Sigmoid colon (tissue), 7 donors: ENCODE results near the gene BRPF3. TPM values are rescaled to one million over a fixed set of nuclear protein-coding genes. Genes with fewer than 3 reads are reported as not detected.

Experiments used
- DNase-seq: peaks from one replicate; pipeline ENCODE4 v3.0.0-alpha.2; 2019
- H3K27ac ChIP-seq, 4 donors: fragments of 200-600 bp; sonication (generic); one replicate each; pipeline ENCODE4 v1.5.1; 2016 to 2019; ENCODE audit warnings: mild to moderate bottlenecking in 1 of 4
- H3K27me3 ChIP-seq, 3 donors: fragments of 200-600 bp; sonication (generic); one replicate each; pipeline ENCODE4 v1.5.1; 2019; ENCODE audit warnings: mild to moderate bottlenecking in 1 of 3
- H3K36me3 ChIP-seq, 4 donors: fragments of 200-600 bp; sonication (generic); one replicate each; pipeline ENCODE4 v1.5.1; 2016 to 2019
- H3K4me1 ChIP-seq, 4 donors: fragments of 200-600 bp; sonication (generic); one replicate each; pipeline ENCODE4 v1.5.1; 2017 to 2019
- H3K4me3 ChIP-seq, 4 donors: fragments of 200-600 bp; sonication (generic); one replicate each; pipeline ENCODE4 v1.5.1; 2017 to 2019; ENCODE audit warnings: mild to moderate bottlenecking in 2 of 4, moderate library complexity in 1 of 4
- H3K9me3 ChIP-seq, 4 donors: fragments of 200-600 bp in 3 of 4; sonication (generic) in 3 of 4; one replicate each; pipeline versions ENCODE4 v1.5.1 to v1.6.1; 2013 to 2019
- CTCF ChIP-seq, 4 experiments: fragments of 450-650 bp in 3 of 4; fragments of 200-600 bp in 1 of 4; IDR thresholded peaks; one replicate each; pipeline ENCODE4 v1.5.1; 2016 to 2019; ENCODE audit warnings: antibody characterized with exemption in 4 of 4, mild to moderate bottlenecking in 3 of 4, moderate library complexity in 2 of 4
- EP300 ChIP-seq, 4 donors: sonication (generic); formaldehyde crosslinking; IDR thresholded peaks; one replicate each; pipeline ENCODE4 v1.6.1; 2017; ENCODE audit warnings: antibody characterized with exemption in 4 of 4
- POLR2A ChIP-seq, 2 donors: fragments of 450-650 bp; IDR thresholded peaks; one replicate each; pipeline ENCODE4 v1.6.1; 2016; ENCODE audit warnings: antibody characterized with exemption in 2 of 2, mild to moderate bottlenecking in 2 of 2, moderate library complexity in 2 of 2
- POLR2AphosphoS5 ChIP-seq, 4 donors: sonication (generic); formaldehyde crosslinking; IDR thresholded peaks; one replicate each; pipeline ENCODE4 v1.6.1; 2017; ENCODE audit warnings: antibody characterized with exemption in 4 of 4
- WGBS, 2 donors: extraction: QIAGEN DNeasy Blood & Tissue Kit; methylation state at CpG; one replicate each; pipeline ENCODE4 v1.1.7; 2013; 5-methylcytosine and 5-hydroxymethylcytosine counted together
- intact Hi-C: fragments of 100-400 bp; cut with DNase I; formaldehyde crosslinking; loops from one replicate; pipeline ENCODE4 v1.15.1; 2023
- polyA plus RNA-seq, 3 donors: library from polyadenylated mRNA; stranded (reverse); fragments of 200-250 nt; gene quantifications; one replicate each; pipeline ENCODE4 v1.2.3, GENCODE V29; 2013
- total RNA-seq, 4 donors: library from RNA; depleted of rRNA; stranded (reverse); fragments of >200 nt; gene quantifications; one replicate each; pipeline ENCODE4 v1.1.0, GENCODE V29; 2016
- donor health status: healthy with polysubstance abuse.
- donor health status: Bipolar disorder and iron deficiency.
- donor health status: healthy.

Gene BRPF3
- total and polyA plus RNA-seq, 7 donors: 11.2 to 41.8 (median 26.9) TPM

GRCh38 chr6:36226438-36227047, 30.0 kb downstream of the BRPF3 start:
- intact Hi-C loops: no loop called here
- Histone ChIP-seq H3K4me3 (no peak overlapping the region), H3K27me3 (no peaks in the 10 kb centered on the region), H3K27ac (no peak overlapping the region), H3K36me3 (peaks cover 19 to 98% (median 55%) of the 10 kb centered on the region in 4 donors), H3K4me1 (peaks cover 0 to 4% (median 0%) of the 10 kb centered on the region in 4 donors), H3K9me3 (no peaks in the 10 kb centered on the region)
- peak; percentile 24 for DNase-seq
- TF ChIP-seq CTCF (IDR thresholded peaks at IDR 0.05) (no peak), POLR2A (IDR thresholded peaks at IDR 0.05) (no peak), POLR2AphosphoS5 (IDR thresholded peaks at IDR 0.05) (no peak), EP300 (IDR thresholded peaks at IDR 0.05) (no peak)
- 55 to 84% methylated on average over 4 of the region's 4 CpGs for WGBS, 2 donors

DNA sequence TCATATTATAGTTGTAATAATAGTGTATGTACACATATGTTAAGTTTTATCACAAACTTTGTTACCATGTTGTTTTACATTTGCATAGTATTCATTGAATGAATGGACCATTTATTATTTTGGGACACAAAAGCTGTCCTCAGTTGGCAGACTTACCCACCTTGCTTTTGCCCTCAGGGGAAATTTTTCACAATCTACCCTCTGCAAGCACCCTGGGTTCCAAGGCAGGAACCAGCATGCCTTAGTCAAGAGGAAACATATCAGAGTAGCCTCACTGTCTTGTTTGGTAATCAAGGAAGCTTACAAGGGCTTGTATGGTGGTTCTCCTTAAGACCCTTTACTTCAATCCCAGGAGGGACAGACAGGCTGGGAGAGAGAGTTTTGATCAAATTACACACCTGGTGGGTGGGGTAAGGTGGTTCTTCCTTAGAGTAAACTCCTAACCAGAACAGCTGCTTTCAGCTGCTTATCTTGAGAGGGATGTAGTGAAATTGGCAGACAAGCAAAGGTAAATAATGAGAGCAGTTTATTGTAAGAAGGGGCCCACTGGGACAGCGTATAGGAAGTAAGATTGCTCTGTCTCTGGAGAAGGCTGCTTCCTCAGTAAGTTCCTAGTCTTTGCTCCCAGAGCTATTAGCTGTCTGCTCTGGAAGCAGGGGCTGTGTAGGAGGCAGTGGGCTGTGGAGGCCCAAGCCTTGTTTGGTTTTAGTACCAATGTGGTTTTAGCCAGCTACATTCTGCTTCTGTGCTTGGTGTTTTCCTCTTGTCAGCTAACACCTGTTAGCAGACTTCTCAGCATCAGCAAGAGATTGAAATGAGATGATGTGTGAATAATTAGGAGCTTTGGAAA, 31.1 kb downstream of the BRPF3 start:
- Histone ChIP-seq H3K27ac (no peak overlapping the region), H3K27me3 (no peaks in the 10 kb centered on the region), H3K4me1 (peaks cover 0 to 4% (median 0%) of the 10 kb centered on the region in 4 donors), H3K36me3 (peaks cover 19 to 98% (median 50%) of the 10 kb centered on the region in 4 donors), H3K9me3 (no peaks in the 10 kb centered on the region), H3K4me3 (no peak overlapping the region)
- 12 to 53% methylated on average over 1 of the region's 1 CpG for whole genome bisulfite sequencing, 2 donors
- intact Hi-C loops: no loop called here
- peak in 1 of 4 experiments; percentile 11 for TF ChIP-seq CTCF (IDR thresholded peaks at IDR 0.05)
- TF ChIP-seq EP300 (IDR thresholded peaks at IDR 0.05): no peak
- peak; percentile 21 for DNase-seq

DNA sequence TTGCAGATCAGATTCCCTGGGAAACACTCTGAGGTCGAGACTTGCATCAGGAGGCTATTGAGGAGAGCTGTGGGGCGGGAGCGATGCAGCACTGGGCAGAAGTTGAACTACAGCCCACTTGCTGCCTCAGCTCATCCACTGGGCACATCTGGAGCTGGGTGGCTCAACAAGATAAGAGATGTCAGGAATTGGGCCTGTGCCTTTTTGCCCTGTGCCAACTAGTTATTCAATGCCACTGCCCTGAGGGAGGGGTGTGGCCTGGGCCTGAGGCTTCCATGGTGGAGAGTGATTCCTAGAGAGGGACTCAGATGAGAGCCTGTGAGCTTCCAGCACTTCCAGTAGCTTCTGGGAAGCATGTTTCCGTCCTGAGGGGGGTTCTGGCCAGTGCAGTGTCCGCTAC, 32.7 kb downstream of the BRPF3 start:
- TF ChIP-seq POLR2AphosphoS5 (IDR thresholded peaks at IDR 0.05) (no peak), CTCF (IDR thresholded peaks at IDR 0.05) (no peak), POLR2A (IDR thresholded peaks at IDR 0.05) (no peak), EP300 (IDR thresholded peaks at IDR 0.05) (no peak)
- intact Hi-C loops: no loop called here
- 92 to 94% methylated on average over 5 of the region's 5 CpGs for WGBS, 2 donors
- peaks cover 19 to 98% (median 48%) of the 10 kb centered on the region in 4 donors for H3K36me3 ChIP-seq
- H3K9me3 ChIP-seq: no peaks in the 10 kb centered on the region
- H3K4me1 ChIP-seq: no peaks in the 10 kb centered on the region
- H3K27me3 ChIP-seq: no peaks in the 10 kb centered on the region
- no peak overlapping the region for H3K27ac ChIP-seq
- peak; percentile 36 for DNase-seq
- H3K4me3 ChIP-seq: no peak overlapping the region

GRCh38 chr6:36230371-36230770, 33.8 kb downstream of the BRPF3 start:
- TF ChIP-seq EP300 (IDR thresholded peaks at IDR 0.05) (no peak), POLR2A (IDR thresholded peaks at IDR 0.05) (no peak), POLR2AphosphoS5 (IDR thresholded peaks at IDR 0.05) (no peak)
- H3K27ac ChIP-seq: no peak overlapping the region
- intact Hi-C loops: no loop called here
- H3K9me3 ChIP-seq: no peaks in the 10 kb centered on the region
- no peak for DNase-seq
- no peaks in the 10 kb centered on the region for H3K4me1 ChIP-seq
- H3K4me3 ChIP-seq: no peak overlapping the region
- H3K36me3 ChIP-seq: peaks cover 19 to 90% (median 46%) of the 10 kb centered on the region in 4 donors
- no peaks in the 10 kb centered on the region for H3K27me3 ChIP-seq
- WGBS, 2 donors: 90 to 93% methylated on average over 11 of the region's 11 CpGs

GRCh38 chr6:36232172-36232571, 35.6 kb downstream of the BRPF3 start:
- Histone ChIP-seq H3K4me3 (no peak overlapping the region), H3K9me3 (no peaks in the 10 kb centered on the region), H3K4me1 (no peaks in the 10 kb centered on the region), H3K27me3 (no peaks in the 10 kb centered on the region), H3K27ac (no peak overlapping the region), H3K36me3 (peaks cover 19 to 73% (median 42%) of the 10 kb centered on the region in 4 donors)
- TF ChIP-seq EP300 (IDR thresholded peaks at IDR 0.05) (no peak), POLR2AphosphoS5 (IDR thresholded peaks at IDR 0.05) (no peak), POLR2A (IDR thresholded peaks at IDR 0.05) (no peak), CTCF (IDR thresholded peaks at IDR 0.05) (no peak)
- 61 to 78% methylated on average over 4 of the region's 4 CpGs for WGBS, 2 donors
- intact Hi-C loops: no loop called here
- peak; percentile 8 for DNase-seq
